ENCODE results near the gene FAM171A1. TPM values are rescaled to one million over a fixed set of nuclear protein-coding genes. Genes with fewer than 3 reads are reported as not detected.
"Not testable (repeated sequence)": the region's sequence is repeated elsewhere in the genome, so short reads cannot be mapped to it uniquely, and the experiment has no call there.

FAM171A1 gene
- total RNA-seq, 1 donor from 2014 or later: 51.9 TPM

DNA sequence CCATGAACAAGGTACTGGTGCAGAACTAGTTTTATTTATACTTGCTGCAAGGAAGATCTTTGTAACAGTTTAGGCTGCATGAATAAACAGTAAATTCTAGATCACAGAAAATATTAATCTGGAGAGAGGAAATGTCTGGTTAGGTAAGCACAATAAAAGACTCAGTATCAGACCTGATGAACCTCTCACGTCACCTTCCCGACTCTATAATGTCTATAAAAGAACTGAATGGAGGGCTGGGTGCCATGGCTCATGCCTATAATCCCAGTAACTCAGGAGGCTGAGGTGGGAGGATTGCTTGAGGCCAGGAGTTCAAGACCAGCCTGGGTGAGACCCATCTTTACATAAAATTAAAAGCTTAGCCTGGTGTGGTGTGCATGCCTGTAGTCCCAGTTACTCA lies 65.9 kb downstream of the FAM171A1 start:
- Mint-ChIP-seq H3K4me3 (ENCODE audit: unreplicated experiment) (no peak overlapping the region), H3K27ac (ENCODE audit: unreplicated experiment) (no peak overlapping the region), H3K27me3 (ENCODE audit: low read depth, unreplicated experiment) (no peaks in the 10 kb centered on the region), H3K4me1 (ENCODE audit: low read depth, unreplicated experiment) (no peaks in the 10 kb centered on the region), H3K9me3 (ENCODE audit: unreplicated experiment) (no peaks in the 10 kb centered on the region), H3K36me3 (ENCODE audit: low read depth, unreplicated experiment) (peaks cover 2% of the 10 kb centered on the region)
- H3K36me3 ChIP-seq (ENCODE audit: insufficient read depth, low read length): no peaks in the 10 kb centered on the region
- FAIRE-seq: no peak
- H3K4me1 ChIP-seq (ENCODE audit: insufficient read depth, low read length): no peaks in the 10 kb centered on the region
- DNase-seq (ENCODE audit: low read depth): no peak
- H3K27ac ChIP-seq (ENCODE audit: low read depth, low read length): no peak overlapping the region
- H4K20me1 ChIP-seq (ENCODE audit: insufficient read depth, low read length): peaks cover 45% of the 10 kb centered on the region
- TF ChIP-seq EZH2 (IDR thresholded peaks at IDR 0.05; ENCODE audit: insufficient read depth, low read length) (no peak), CTCF (IDR thresholded peaks at IDR 0.05; ENCODE audit: insufficient read depth, low read depth, low read length) (no peak)
- H3K9me3 ChIP-seq (ENCODE audit: insufficient read depth, low read depth, low read length): no peaks in the 10 kb centered on the region
- peaks cover 58% of the 10 kb centered on the region for H3K79me2 ChIP-seq (ENCODE audit: insufficient read depth, low read length)
- no peaks in the 10 kb centered on the region for H3K27me3 ChIP-seq (ENCODE audit: insufficient read depth, low read length)
- no peak overlapping the region for H3K4me2 ChIP-seq (ENCODE audit: low read length)
- no peak overlapping the region for H2AFZ ChIP-seq (ENCODE audit: low read depth, low read length)
- H3K4me3 ChIP-seq (ENCODE audit: insufficient read depth, low read depth, low read length): no peak overlapping the region
- H3K9ac ChIP-seq (ENCODE audit: low read length): no peak overlapping the region

DNA sequence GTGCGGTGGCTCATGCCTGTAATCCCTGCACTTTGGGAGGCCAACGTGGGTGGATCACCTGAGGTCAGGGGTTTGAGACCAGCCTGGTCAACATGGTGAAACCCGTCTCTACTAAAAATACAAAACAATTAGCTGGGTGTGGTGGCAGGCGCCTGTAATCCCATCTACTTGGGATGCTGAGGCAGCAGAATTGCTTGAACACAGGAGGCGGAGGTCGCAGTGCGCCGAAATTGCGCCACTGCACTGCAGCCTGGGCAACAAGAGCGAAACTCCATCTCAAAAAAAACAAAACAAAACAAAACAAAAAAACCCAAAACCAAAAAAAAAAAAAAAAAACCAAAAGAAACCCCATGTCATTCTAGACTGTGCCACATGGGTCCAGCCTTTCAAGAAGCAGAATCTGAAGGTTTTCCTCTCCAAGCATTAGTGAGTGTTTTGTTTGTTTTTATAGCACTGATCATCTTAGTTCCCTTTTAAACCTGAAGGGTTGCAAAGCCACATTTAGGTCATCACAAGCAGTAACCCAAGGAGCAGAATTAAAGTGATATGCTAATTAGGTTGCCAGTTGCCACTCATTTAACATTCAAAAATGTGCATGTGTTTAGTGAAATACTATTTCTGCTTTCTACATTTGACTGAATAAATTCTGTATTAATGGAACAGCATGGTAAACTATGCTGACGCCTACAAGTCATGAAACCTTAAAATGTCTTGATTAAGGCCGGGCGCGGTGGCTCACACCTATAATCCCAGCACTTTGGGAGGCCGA lies 68.7 kb downstream of the FAM171A1 start:
- not testable (repeated sequence) for H3K4me3 Mint-ChIP-seq (ENCODE audit: unreplicated experiment); H3K27ac Mint-ChIP-seq (ENCODE audit: unreplicated experiment); H3K27me3 ChIP-seq (ENCODE audit: insufficient read depth, low read length)

DNA sequence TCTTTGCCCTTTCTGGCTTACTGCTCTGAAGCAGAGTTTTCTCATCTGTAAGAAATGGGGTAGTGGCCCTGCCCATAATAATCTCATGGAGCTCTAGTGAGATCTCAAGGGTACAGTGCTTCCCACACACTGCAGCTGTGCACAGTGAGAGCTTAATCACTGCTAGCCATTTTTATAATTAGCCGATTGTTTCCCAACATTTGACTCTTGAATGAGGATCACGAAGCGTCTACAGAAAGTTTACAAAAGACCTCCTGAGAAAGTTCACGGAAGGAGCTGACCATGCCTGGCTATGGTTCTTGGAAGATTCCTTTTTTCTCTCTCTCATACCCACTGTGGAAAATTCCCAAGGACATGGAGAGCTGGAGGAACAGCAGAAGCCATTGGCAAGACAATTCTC lies 70.4 kb downstream of the FAM171A1 start:
- TF ChIP-seq EZH2 (IDR thresholded peaks at IDR 0.05; ENCODE audit: insufficient read depth, low read length) (no peak), CTCF (IDR thresholded peaks at IDR 0.05; ENCODE audit: insufficient read depth, low read depth, low read length) (no peak)
- H4K20me1 ChIP-seq (ENCODE audit: insufficient read depth, low read length): peaks cover 26% of the 10 kb centered on the region

More for the DNA sequence above, 68.7 kb downstream of the FAM171A1 start:
- peaks cover 44% of the 10 kb centered on the region for H3K79me2 ChIP-seq (ENCODE audit: insufficient read depth, low read length)
- peaks cover 29% of the 10 kb centered on the region for H4K20me1 ChIP-seq (ENCODE audit: insufficient read depth, low read length)
- not testable (repeated sequence) for H3K9me3 Mint-ChIP-seq (ENCODE audit: unreplicated experiment); FAIRE-seq; H3K36me3 ChIP-seq (ENCODE audit: insufficient read depth, low read length); H3K4me3 ChIP-seq (ENCODE audit: insufficient read depth, low read depth, low read length); H3K9me3 ChIP-seq (ENCODE audit: insufficient read depth, low read depth, low read length); H3K36me3 Mint-ChIP-seq (ENCODE audit: low read depth, unreplicated experiment); H3K4me1 Mint-ChIP-seq (ENCODE audit: low read depth, unreplicated experiment); H3K27ac ChIP-seq (ENCODE audit: low read depth, low read length); H2AFZ ChIP-seq (ENCODE audit: low read depth, low read length); H3K4me1 ChIP-seq (ENCODE audit: insufficient read depth, low read length); DNase-seq (ENCODE audit: low read depth); H3K27me3 Mint-ChIP-seq (ENCODE audit: low read depth, unreplicated experiment); H3K9ac ChIP-seq (ENCODE audit: low read length); H3K4me2 ChIP-seq (ENCODE audit: low read length)

More for the DNA sequence above, 70.4 kb downstream of the FAM171A1 start:
- no peak overlapping the region for H3K9ac ChIP-seq (ENCODE audit: low read length)
- H3K4me1 ChIP-seq (ENCODE audit: insufficient read depth, low read length): no peaks in the 10 kb centered on the region
- Mint-ChIP-seq H3K9me3 (ENCODE audit: unreplicated experiment) (no peaks in the 10 kb centered on the region), H3K27me3 (ENCODE audit: low read depth, unreplicated experiment) (no peaks in the 10 kb centered on the region), H3K4me3 (ENCODE audit: unreplicated experiment) (no peak overlapping the region), H3K36me3 (ENCODE audit: low read depth, unreplicated experiment) (peaks cover 7% of the 10 kb centered on the region), H3K4me1 (ENCODE audit: low read depth, unreplicated experiment) (no peaks in the 10 kb centered on the region), H3K27ac (ENCODE audit: unreplicated experiment) (no peak overlapping the region)
- DNase-seq (ENCODE audit: low read depth) (no peak), FAIRE-seq (no peak)
- H3K4me3 ChIP-seq (ENCODE audit: insufficient read depth, low read depth, low read length): no peak overlapping the region
- no peaks in the 10 kb centered on the region for H3K27me3 ChIP-seq (ENCODE audit: insufficient read depth, low read length)
- no peak overlapping the region for H3K27ac ChIP-seq (ENCODE audit: low read depth, low read length)
- no peaks in the 10 kb centered on the region for H3K36me3 ChIP-seq (ENCODE audit: insufficient read depth, low read length)
- no peak overlapping the region for H3K4me2 ChIP-seq (ENCODE audit: low read length)
- H3K79me2 ChIP-seq (ENCODE audit: insufficient read depth, low read length): peaks cover 36% of the 10 kb centered on the region
- no peak overlapping the region for H2AFZ ChIP-seq (ENCODE audit: low read depth, low read length)
- H3K9me3 ChIP-seq (ENCODE audit: insufficient read depth, low read depth, low read length): no peaks in the 10 kb centered on the region

Data from astrocyte (in vitro differentiated cells and primary cell).